ENCODE measurements around the gene CGB5.
"Not testable (repeated sequence)": the region's sequence is repeated elsewhere in the genome, so short reads cannot be mapped to it uniquely, and the experiment has no call there.

The CGB5 gene

GRCh38 chr19:49020931-49021895 lies 22.4 kb upstream of the CGB5 start:
- no peak for DNase-seq (ENCODE audit: low spot score)

- no peak for DNase-seq (ENCODE audit: low spot score)
Observed at GRCh38 chr19:49022116-49022515, 21.5 kb upstream of the CGB5 start.

- not testable (repeated sequence) for DNase-seq (ENCODE audit: low spot score)
Observed at GRCh38 chr19:49024233-49024632, 19.4 kb upstream of the CGB5 start, which contains the start of gene CGB3. CGB3 (minus strand) TSS chr19:49024333; CDS start chr19:49023971, 362 bp downstream.

GRCh38 chr19:49025088-49025487 lies 18.6 kb upstream of the CGB5 start:
- DNase-seq (ENCODE audit: low spot score): not testable (repeated sequence)

GRCh38 chr19:49025599-49025998 lies 18.0 kb upstream of the CGB5 start:
- not testable (repeated sequence) for DNase-seq (ENCODE audit: low spot score)

GRCh38 chr19:49028686-49029085 lies 15.0 kb upstream of the CGB5 start:
- DNase-seq (ENCODE audit: low spot score): not testable (repeated sequence)

GRCh38 chr19:49029749-49030148 lies 13.9 kb upstream of the CGB5 start:
- not testable (repeated sequence) for DNase-seq (ENCODE audit: low spot score)

- not testable (repeated sequence) for DNase-seq (ENCODE audit: low spot score)
Observed at GRCh38 chr19:49030323-49030722, 13.3 kb upstream of the CGB5 start.

- peak; percentile 55 for DNase-seq (ENCODE audit: low spot score)
Observed at GRCh38 chr19:49031642-49032301, 11.9 kb upstream of the CGB5 start, which contains the start of gene CGB2. CGB2 (plus strand) TSS chr19:49031890; CDS start chr19:49032096, 206 bp downstream.

- peak; percentile 48 for DNase-seq (ENCODE audit: low spot score)
Observed at GRCh38 chr19:49036815-49037214, 6.8 kb upstream of the CGB5 start, which contains the start of gene CGB1. CGB1 (minus strand) TSS chr19:49036895; CDS start chr19:49036711, 184 bp downstream.

- DNase-seq (ENCODE audit: low spot score): not testable (repeated sequence)
Observed at GRCh38 chr19:49038111-49038510, 5.5 kb upstream of the CGB5 start.

- not testable (repeated sequence) for DNase-seq (ENCODE audit: low spot score)
Observed at GRCh38 chr19:49038557-49039276, 4.9 kb upstream of the CGB5 start.

GRCh38 chr19:49039736-49040135 lies 3.9 kb upstream of the CGB5 start:
- DNase-seq (ENCODE audit: low spot score): not testable (repeated sequence)

GRCh38 chr19:49042177-49042576 lies 1.5 kb upstream of the CGB5 start:
- DNase-seq (ENCODE audit: low spot score): no peak

- not testable (repeated sequence) for DNase-seq (ENCODE audit: low spot score)
Observed at GRCh38 chr19:49042666-49043065, 982 bp upstream of the CGB5 start.

- DNase-seq (ENCODE audit: low spot score): not testable (repeated sequence)
Observed at GRCh38 chr19:49049011-49049410, 5.4 kb downstream of the CGB5 start, which contains the start of gene CGB8. CGB8 (minus strand) TSS chr19:49049111; CDS start chr19:49048739, 372 bp downstream.

- not testable (repeated sequence) for DNase-seq (ENCODE audit: low spot score)
Observed at GRCh38 chr19:49049834-49050233, 6.2 kb downstream of the CGB5 start.

GRCh38 chr19:49050376-49051033 lies 6.9 kb downstream of the CGB5 start:
- DNase-seq (ENCODE audit: low spot score): not testable (repeated sequence)

- DNase-seq (ENCODE audit: low spot score): peak; percentile 32
Observed at GRCh38 chr19:49056101-49056901, 12.7 kb downstream of the CGB5 start.

GRCh38 chr19:49056902-49057596 lies 13.4 kb downstream of the CGB5 start:
- not testable (repeated sequence) for DNase-seq (ENCODE audit: low spot score)
